ENCODE measurements around the gene MAP3K3. TPM values are rescaled to one million over a fixed set of nuclear protein-coding genes. Genes with fewer than 3 reads are reported as not detected.

The MAP3K3 gene
- total RNA-seq, 1 experiment from 2014 or later: 24.3 TPM

DNA sequence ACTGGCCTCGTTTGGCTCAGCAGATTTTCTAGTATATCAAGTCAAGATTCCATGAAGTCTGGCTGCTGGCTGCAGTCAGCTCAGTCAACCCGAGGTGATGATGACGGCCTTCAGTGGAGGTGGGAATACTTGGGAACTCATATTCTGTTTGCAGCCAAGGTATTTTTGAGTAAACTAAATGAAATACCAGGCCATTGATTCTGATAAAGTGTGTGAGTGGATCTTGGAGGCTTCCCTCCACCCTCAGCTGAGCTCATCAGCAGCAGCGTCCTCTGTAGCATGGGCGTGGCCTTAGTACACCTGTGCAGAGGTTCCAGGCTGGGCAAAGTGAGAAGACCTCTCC lies 43.5 kb upstream of the MAP3K3 start:
- no peak overlapping the region for H3K9ac ChIP-seq (ENCODE audit: extremely low read depth, insufficient read length, low read length)
- no peak overlapping the region for H2AFZ ChIP-seq (ENCODE audit: low read length)
- H2AK5ac ChIP-seq (ENCODE audit: insufficient read length, low read length): no peak overlapping the region
- H3K27me3 Mint-ChIP-seq (ENCODE audit: low read depth): no peaks in the 10 kb centered on the region
- H2BK15ac ChIP-seq (ENCODE audit: low read depth, low read length): no peak overlapping the region
- H4K20me1 ChIP-seq (ENCODE audit: control insufficient read depth, insufficient read depth, insufficient read length): no peaks in the 10 kb centered on the region
- H3T11ph ChIP-seq (ENCODE audit: low read length): no peak overlapping the region
- H3K36me3 Mint-ChIP-seq (ENCODE audit: insufficient read depth in 1 of 3, low read depth in 3 of 3): peaks cover 10 to 47% (median 39%) of the 10 kb centered on the region in 3 experiments; a peak in 6 of 7 replicates
- H3K9me3 Mint-ChIP-seq: no peaks in the 10 kb centered on the region
- no peak overlapping the region for H3K56ac ChIP-seq (ENCODE audit: insufficient read length, low read depth, low read length)
- H3K79me1 ChIP-seq (ENCODE audit: insufficient read depth, low read depth, low read length, poor library complexity, severe bottlenecking): peaks cover 6% of the 10 kb centered on the region
- peaks cover 2% of the 10 kb centered on the region; the same call in 1 of the 2 replicates for H3K4me1 ChIP-seq (ENCODE audit: insufficient read depth, low read length)
- H3K27ac ChIP-seq (ENCODE audit: insufficient read length, low read depth, low read length): no peak overlapping the region
- H3K4me1 Mint-ChIP-seq: peaks cover 17 to 19% of the 10 kb centered on the region in 2 experiments
- H3K4me3 Mint-ChIP-seq: no peak overlapping the region
- H3K23ac ChIP-seq (ENCODE audit: insufficient read length, low read depth, low read length): no peak overlapping the region
- no peak overlapping the region for H3K18ac ChIP-seq (ENCODE audit: insufficient read length, low read depth, low read length)
- H4K5ac ChIP-seq (ENCODE audit: insufficient read length, low read depth, low read length): no peak overlapping the region
- H3K79me2 ChIP-seq (ENCODE audit: insufficient read depth, low read length): peaks cover 1% of the 10 kb centered on the region; the same call in 1 of the 2 replicates
- no peak overlapping the region for H4K8ac ChIP-seq (replicated peaks; ENCODE audit: insufficient read length, low read depth, low read length)
- H3K4ac ChIP-seq (ENCODE audit: low read depth, low read length): no peak overlapping the region
- no peak overlapping the region for H2BK12ac ChIP-seq (ENCODE audit: insufficient read length, low read depth, low read length)
- TF ChIP-seq, protein P1, sequence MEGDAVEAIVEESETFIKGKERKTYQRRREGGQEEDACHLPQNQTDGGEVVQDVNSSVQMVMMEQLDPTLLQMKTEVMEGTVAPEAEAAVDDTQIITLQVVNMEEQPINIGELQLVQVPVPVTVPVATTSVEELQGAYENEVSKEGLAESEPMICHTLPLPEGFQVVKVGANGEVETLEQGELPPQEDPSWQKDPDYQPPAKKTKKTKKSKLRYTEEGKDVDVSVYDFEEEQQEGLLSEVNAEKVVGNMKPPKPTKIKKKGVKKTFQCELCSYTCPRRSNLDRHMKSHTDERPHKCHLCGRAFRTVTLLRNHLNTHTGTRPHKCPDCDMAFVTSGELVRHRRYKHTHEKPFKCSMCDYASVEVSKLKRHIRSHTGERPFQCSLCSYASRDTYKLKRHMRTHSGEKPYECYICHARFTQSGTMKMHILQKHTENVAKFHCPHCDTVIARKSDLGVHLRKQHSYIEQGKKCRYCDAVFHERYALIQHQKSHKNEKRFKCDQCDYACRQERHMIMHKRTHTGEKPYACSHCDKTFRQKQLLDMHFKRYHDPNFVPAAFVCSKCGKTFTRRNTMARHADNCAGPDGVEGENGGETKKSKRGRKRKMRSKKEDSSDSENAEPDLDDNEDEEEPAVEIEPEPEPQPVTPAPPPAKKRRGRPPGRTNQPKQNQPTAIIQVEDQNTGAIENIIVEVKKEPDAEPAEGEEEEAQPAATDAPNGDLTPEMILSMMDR (conservative IDR thresholded peaks at IDR 0.05): no peak
- H4K91ac ChIP-seq (ENCODE audit: insufficient read length, low read depth, low read length): no peak overlapping the region
- H2BK20ac ChIP-seq (ENCODE audit: low read depth, low read length, poor library complexity, severe bottlenecking): no peak overlapping the region
- WGBS (ENCODE audit: extremely low coverage, insufficient read length, low lambda C conversion rate): no CpG with 5 or more reads among the region's 5 CpGs
- peak overlapping the region; percentile 56 to 93 (median 91); a peak in 5 of 7 replicates for H3K27ac Mint-ChIP-seq
- H2BK5ac ChIP-seq (ENCODE audit: insufficient read length, low read length): no peak overlapping the region
- no peaks in the 10 kb centered on the region for H3K23me2 ChIP-seq (ENCODE audit: insufficient read length, low read depth, low read length, poor library complexity, severe bottlenecking)
- H3K27me3 ChIP-seq (ENCODE audit: insufficient read depth, low read length): no peaks in the 10 kb centered on the region
- H3K14ac ChIP-seq (ENCODE audit: insufficient read depth, low read length): no peak overlapping the region; the same call in 1 of the 2 replicates
- DNase-seq: no peak
- H2BK120ac ChIP-seq (ENCODE audit: low read depth, low read length, poor library complexity, severe bottlenecking): no peak overlapping the region
- H3K9me3 ChIP-seq (ENCODE audit: control insufficient read depth, low read depth, low read length): no peaks in the 10 kb centered on the region
- H3K4me2 ChIP-seq (ENCODE audit: insufficient read depth, insufficient read length, low read length): no peak overlapping the region
